GM18517 (cell line): ENCODE data around the gene ZC3H15.

Source experiments
- ATAC-seq: cut with Tn5 transposase; IDR thresholded peaks from one replicate; pipeline ENCODE4 v1.9.1; 2021; ENCODE audit warnings: mild to moderate bottlenecking, moderate library complexity; ENCODE audit not compliant: unreplicated experiment

The ZC3H15 gene

DNA sequence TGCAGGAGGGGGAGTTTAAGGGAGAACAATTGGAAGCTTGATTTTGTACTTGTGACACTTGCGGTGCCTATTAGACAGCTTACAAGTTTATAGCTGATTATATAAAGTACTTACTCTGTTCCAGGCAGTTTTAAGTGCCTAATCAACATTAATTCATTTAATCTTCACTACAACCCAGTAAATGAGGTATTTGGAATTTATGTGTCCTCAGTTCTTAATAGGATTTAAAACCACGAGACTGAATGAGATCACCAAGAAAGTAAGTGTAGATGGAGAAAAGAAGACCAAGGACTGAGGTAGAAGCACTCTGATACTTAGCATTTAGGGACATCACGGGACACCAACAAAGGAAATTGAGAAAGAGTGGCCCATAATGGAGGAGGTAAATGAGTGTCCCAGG, 49.8 kb downstream of the ZC3H15 start:
- no peak for ATAC-seq

DNA sequence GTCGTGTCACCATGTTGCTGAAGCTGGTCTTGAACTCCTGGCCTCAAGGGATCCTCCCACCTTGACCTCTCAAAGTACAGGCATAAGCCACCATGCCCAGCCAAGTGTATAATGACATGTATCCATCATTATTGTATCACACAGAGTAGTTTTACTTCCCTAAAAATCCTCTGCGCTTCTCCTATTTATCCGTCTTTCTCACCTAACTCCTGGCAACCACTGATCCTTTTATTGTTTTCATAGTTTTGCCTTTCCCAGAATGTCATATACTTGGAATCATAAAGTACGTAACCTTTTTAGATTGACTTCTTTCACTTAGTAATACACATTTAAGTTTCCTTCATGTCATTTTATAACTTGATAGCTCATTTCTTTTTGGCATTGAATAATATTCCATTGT, 51.0 kb downstream of the ZC3H15 start:
- no peak for ATAC-seq

DNA sequence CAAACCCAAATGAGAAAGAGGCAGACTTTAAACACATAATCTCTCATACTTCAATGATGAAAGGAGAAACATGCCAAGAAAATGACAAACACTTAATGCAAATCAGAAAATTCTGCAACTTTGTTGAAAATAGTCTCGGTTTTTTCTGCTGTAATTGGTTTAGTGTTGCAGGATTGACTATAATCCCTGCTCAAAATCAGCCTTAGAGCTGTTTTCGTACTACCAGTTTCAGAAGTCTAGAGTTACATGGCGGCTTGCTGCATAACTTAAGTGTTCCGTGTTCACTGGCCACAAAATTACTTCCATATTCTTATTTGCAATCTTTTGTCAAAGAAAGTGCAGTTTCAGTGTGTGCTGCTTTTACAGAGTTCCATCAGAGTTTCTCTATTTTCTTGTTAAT, 54.9 kb downstream of the ZC3H15 start:
- no peak for ATAC-seq

DNA sequence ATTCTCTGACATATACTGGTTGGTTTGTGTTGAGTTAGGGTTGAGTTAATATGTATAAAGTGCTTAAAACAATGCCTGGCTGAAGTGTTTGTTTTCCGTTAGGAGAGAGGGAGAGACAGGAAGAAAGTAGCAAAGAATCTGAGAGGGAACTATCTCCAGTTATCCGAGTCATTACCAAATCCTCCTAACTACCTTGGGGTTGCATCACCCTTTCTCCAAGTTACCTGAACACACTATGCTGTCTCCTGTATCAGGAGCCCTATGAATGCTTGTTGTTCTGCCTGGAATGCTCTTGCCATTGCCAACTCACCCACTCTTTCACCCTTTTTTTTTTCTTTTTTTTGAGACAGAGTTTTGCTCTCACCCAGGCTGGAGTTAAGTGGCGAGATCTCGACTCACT, 55.9 kb downstream of the ZC3H15 start:
- no peak for ATAC-seq

DNA sequence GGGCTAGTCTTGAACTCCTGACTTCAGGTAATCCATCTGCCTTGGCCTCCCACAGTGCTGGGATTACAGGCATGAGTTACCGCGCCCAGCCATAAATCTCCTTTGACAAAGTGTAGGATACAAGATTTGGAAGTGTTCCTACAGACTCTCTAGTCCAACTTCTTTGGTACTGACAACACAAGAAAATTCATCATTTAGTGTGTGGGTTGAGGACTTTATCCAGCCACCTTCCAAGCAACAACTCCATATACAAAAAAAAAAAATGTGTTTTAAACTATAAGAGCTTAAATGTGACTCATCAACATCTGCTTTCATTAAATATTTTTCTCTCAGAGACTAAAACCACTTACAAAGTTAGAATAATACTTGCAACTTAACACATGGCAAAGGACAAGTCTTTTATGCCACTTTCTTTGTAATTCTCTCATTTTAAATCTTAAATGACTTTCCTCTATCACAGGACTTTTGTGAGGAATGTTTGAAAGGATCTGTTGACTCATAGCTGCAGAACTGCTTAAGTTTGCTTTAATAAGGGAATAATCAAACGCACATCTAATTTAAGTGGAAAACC, 57.6 kb downstream of the ZC3H15 start:
- no peak for ATAC-seq

DNA sequence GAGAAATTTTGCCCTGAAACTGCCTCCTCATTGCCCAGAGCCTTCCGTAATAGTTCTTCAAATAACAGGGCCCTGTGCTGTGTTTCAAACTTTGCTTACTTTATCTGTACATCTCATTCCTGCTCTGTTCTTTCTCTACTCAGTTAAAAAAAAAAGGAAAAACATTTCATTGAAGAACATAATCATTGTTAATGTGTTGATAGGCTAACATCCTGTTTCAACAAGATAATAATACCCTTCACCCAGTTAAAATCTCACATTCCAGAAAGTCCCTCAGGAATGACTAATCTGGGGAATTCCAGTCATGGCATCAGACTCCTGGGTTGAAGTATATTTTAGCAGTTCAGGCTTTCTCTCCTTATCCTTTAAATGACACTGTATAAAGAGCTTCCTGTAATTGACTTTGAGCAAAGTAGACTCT, 58.2 kb downstream of the ZC3H15 start:
- ATAC-seq = no peak

DNA sequence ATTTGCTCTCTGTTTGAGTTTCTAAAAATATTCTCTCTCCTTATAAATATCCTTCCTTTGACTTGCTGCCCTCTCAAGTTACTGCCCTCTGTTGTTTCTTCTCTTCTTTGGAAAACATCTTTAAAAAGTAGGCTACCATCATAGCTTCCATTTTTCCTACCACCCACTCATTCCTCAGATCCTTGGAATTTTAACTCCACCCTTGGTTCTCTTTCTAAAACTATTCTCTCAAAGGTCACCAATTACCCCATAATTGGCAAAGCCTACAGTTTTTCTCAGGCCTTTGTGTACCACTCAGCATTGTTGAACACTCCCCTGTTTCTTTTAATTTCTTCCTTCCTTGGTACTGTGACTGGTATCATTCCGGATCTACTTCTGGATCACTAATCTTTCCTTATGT, 60.8 kb downstream of the ZC3H15 start:
- ATAC-seq = no peak

DNA sequence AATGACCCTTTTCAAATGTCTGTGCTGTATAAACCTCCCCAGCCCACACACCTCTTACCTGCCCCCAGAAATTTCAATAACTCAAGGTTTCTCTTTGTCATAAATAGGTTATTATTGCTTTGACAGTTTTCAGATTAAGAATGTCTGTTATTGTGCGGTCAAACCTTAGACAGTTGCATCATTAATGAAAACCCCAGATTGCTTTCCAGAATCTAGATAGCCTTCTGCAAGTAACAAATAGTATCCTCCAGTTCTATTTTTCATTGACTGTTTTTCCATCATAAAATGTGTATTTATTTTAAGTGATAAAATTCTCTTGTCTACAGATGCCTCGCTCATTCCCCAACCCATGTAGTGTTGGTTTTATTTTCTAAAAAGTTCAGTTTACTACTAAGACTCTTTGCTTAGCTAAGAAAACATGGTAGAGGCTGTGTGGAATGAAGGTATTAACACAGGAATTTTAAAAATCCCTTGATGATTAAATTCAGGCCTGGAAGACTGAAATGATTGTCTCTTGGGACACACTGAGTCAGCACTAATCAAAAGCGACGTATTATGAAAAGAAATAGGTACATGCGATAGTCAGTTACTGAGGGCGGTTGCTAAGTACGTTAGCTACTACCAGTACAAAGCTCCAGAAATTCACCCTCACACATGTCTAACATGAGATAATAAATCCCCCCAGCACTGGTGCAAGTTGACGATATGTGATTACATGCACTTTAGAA, 65.4 kb downstream of the ZC3H15 start:
- ATAC-seq = no peak

DNA sequence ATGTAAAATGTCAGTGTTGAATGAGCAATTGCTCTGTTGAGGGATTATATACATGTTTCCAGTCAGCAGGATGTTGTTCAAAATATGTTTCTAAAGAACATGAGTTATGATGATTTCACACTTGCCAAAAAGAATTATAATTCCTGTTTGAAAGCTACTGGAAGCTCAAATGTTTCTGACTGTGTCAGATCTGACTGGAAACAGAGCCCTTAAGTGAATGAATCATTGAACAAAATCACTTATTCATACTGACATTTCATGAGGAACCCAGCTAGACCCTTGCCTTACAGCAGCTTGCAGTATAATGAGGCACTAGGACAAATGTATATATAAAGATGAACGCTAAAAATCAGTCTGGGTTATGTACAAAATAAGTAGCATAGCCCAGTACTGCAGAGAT, 68.4 kb downstream of the ZC3H15 start:
- ATAC-seq = no peak

DNA sequence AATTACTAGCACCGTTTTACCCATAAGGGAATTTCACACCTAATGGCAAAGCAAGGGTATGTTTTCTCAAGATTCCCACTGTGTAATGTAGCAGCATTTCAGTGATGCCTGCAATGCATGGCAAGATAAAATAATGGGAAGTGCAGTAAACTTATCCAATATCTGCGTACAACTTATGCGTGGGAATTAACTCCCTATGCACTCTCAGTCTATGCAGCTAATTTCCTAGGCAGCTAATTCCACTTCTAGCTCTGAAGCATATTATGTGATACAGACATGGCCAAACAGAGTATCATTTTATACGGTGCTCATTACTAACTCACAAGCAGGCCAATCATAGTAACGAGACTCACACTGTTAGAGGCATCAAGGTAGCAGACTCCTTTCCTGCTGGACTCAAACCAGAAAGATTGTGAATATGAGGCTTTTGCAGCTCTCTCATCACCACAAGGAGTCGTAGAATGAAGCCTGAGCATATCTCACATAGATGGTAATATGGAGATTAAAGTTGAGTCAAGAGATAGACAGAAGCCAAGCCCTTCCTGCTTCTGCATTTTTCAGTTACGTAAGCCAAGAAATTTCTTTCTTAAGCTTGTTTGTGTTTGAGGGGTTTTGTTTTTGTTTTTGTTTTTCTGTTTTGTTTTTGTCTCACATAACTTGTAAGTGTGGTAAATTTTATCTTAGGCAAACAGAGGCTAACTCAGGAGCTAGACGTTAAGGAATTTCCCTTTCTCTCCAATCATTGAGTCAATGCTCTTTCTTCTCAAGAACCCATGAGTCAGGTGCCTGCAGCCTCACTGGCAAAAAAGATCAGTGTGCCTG, 69.0 kb downstream of the ZC3H15 start:
- ATAC-seq = no peak

DNA sequence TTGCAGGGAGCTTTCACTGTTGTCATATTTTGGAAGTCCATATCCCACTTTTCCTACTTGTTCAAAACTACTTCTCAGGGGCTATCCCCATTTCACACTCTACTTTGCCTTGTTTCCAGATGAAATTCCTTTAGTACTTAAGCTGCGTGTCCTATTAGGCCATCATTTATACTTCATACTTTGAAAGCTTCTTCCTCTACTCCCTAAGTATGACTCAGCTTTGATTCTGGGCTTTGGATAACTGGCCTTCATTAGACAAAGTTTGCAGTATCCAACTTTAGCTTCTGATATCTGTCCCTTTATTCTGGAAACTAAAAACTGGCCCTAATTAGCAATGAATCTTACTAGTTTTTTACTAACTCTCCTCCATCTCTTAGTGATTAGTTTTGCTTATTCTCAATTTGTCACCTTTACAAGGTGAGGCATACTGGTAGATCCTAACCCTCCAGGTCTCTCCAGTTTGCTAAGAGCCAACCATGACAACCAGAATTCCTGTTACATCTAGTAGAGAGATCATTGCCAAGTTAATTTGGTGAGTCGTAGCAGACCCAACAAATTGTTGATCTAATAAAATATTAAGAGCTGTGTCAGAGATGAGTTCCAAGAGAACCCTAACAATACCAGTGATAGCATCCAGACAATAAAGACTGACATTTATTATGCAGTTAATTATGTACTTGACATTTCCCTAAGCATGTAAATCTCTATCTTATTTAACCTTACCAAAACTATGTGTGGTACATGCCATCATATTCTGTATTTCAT, 72.6 kb downstream of the ZC3H15 start:
- ATAC-seq = no peak
